GM12801 (cell line): ENCODE data around the gene FBXO31.

ENCODE experiments used
- TF ChIP-seq, protein P1 (sequence below): IDR thresholded peaks from one replicate; pipeline ENCODE4 v1.5.1; 2011; ENCODE audit warnings: control low read depth; ENCODE audit not compliant: insufficient read length; ENCODE audit errors: extremely low read depth

Gene FBXO31

GRCh38 chr16:87316450-87316922 lies 67.1 kb downstream of the FBXO31 start:
- TF ChIP-seq, protein P1, sequence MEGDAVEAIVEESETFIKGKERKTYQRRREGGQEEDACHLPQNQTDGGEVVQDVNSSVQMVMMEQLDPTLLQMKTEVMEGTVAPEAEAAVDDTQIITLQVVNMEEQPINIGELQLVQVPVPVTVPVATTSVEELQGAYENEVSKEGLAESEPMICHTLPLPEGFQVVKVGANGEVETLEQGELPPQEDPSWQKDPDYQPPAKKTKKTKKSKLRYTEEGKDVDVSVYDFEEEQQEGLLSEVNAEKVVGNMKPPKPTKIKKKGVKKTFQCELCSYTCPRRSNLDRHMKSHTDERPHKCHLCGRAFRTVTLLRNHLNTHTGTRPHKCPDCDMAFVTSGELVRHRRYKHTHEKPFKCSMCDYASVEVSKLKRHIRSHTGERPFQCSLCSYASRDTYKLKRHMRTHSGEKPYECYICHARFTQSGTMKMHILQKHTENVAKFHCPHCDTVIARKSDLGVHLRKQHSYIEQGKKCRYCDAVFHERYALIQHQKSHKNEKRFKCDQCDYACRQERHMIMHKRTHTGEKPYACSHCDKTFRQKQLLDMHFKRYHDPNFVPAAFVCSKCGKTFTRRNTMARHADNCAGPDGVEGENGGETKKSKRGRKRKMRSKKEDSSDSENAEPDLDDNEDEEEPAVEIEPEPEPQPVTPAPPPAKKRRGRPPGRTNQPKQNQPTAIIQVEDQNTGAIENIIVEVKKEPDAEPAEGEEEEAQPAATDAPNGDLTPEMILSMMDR = no peak

- TF ChIP-seq, protein P1 = no peak
Measured at GRCh38 chr16:87314990-87315420, 68.6 kb downstream of the FBXO31 start.

- TF ChIP-seq, protein P1 = no peak
Measured at GRCh38 chr16:87312008-87312407, 71.6 kb downstream of the FBXO31 start.

DNA sequence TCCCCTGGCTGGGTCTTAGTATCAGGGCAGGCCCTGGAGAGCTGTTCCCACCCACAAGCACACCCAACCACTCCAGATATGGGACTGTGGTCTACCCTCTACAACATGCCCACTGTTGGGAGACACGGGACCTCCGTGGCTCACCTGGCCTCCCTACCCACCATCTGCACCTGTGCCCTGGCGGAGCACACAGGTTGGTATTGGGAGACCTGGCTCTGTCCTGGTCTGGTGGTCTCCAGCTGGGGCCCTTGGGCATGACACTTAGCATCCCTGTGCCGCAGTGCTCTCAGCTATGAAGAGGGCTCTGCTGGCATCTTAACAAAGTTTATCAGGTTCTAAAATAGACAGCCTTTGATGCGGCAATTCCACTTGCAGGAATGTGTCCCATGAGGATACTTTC lies 72.2 kb downstream of the FBXO31 start:
- TF ChIP-seq, protein P1 = no peak

GRCh38 chr16:87310610-87311009 lies 73.0 kb downstream of the FBXO31 start:
- TF ChIP-seq, protein P1 = no peak

DNA sequence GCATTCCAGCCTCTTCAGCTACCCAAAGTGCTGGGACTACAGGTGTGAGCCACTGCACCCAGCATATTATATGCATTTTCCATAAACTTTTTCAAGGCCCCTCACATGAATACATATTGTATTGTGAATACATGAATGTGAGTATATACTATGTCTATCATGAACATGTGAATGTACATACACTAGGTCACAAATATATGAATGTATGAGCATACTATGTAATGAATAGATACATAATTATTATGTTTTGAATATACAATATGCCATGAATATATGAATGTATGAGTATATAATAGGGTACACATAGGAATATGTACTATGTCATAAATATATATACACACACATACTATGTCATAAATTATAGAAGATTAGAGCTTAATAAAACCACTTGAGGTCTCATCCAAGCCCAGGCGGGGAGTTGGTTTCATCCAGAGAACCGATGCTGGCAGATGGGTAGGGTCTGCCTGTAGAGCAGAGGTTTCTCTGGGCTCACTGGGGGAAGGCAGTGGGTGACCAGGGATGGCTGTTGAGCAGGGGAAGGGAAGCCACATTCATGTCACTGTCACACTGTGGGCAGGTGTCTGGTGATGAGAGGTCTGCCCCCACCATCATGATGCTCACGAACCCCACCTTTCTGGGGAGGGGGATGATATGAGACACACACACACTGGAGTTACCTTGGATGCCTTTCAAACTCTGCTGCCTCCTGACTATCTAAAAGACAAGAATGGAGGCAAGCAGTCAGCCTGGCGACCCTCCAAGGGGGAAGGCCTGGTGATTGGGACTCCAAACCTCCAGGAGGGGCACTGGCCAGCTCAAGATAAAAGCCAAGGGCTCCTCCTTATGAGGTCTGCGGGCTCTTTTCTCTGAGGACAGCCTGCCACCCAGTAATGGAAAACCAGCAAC lies 73.7 kb downstream of the FBXO31 start:
- TF ChIP-seq, protein P1 = no peak

GRCh38 chr16:87308826-87309225 lies 74.8 kb downstream of the FBXO31 start:
- TF ChIP-seq, protein P1 = no peak
